Measurements from ENCODE around the gene TMEM108.
A peak's percentile ranks its signal among the peaks of the same experiment; 100 is the strongest.

The TMEM108 gene

DNA sequence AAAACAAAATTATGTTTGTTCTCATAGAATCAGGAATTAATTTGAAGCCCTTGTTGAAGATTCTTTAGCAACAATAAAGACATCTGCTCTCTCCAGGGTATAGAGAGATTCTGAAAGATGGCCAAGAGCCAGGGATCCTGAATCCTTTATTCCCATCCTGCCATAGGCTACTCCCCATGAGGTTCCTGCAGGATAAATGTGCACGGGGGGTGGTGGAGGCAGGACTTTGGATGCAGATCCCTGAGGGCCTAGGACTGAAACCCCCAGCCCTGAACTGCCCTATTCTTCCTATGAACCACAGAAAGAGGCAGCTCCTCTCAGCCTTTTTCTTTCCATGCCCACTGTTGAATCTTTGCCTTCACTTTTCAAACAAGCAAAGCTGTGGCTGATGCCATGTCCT, 17.1 kb downstream of the TMEM108 start:
- DNase-seq = peak in 1 of 2 experiments; percentile 14

- DNase-seq = no peak
These were observed 20.1 kb downstream of the TMEM108 start for GRCh38 chr3:133058243-133058642.

DNA sequence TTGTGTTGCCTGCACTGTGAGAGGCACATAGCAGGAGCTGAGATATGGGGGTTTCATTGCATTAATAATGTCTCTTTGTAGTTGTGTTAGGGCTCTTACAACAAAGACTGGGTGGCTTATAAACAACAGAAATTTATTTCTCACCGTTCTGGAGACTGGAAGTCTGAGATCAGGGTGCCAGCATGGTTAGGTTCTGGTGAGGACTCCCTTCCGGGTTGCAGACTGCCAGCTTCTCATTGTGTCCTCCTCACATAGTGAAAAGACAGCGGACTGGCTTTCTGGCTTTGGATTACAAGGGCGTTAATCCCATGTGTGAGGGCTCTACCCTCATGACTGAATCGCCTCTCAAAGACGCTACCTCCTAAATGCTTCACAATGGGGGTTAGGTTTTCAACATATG, 20.6 kb downstream of the TMEM108 start:
- no peak for DNase-seq

DNA sequence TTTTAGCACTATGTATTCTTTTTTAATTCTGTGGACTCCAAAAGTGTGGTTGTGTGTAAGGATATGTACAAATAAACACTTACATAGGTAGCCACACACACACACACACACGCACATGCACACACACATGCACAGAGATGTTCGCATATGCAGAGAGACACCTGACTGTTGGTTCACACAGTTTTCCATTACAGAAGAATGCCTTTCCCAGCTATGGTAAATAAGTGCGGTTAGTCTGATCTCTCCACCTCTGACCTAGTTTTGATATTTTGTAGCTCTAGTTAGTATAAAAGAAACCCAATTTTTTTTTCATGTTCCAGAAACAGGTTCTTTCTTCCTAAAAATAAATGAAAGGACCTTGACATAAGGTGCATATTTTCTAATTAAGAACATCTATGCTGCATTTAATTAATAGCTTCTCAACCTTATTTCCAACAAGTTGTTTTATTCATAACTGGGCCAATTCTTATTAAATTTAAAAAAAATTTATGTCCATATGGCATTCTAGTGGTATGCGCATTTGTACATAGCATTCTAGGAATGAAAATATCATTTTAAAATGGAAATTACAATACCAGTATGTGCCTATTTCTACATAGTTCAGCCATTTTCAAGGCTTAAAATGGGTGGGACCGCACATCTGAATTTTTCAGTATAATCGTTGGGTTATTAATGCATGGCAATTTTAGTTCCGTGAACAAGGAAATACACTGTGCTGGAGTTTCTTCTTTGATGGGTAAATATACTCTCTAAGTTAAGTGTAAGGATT, 27.2 kb downstream of the TMEM108 start:
- no peak for DNase-seq

- no peak for DNase-seq
These were observed 27.8 kb downstream of the TMEM108 start for GRCh38 chr3:133066026-133066425.

GRCh38 chr3:133069556-133070286, 31.5 kb downstream of the TMEM108 start:
- DNase-seq = no peak

DNA sequence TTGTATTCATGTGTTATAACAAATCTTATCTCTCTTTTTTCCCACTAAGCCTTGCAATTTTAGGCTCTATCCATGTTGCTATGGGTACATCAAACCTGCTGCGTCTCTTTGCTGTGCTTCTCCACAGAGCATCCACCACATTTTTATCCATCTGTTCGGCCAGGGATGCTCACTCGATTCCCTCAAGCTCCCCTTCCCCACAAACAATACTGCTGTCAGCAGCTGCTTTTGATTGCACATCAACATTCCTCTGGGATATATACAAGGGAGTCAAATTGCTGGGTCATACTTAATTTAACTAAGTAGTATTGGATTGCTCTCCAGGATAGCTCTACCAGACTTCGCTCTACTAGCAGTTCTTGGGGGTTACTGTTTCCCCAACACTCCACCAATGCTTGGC, 36.8 kb downstream of the TMEM108 start:
- DNase-seq = no peak

GRCh38 chr3:133077688-133078087, 39.5 kb downstream of the TMEM108 start:
- no peak for DNase-seq

GRCh38 chr3:133079621-133080020, 41.4 kb downstream of the TMEM108 start:
- DNase-seq = no peak

GRCh38 chr3:133081016-133081415, 42.8 kb downstream of the TMEM108 start:
- DNase-seq = no peak

GRCh38 chr3:133083395-133083794, 45.2 kb downstream of the TMEM108 start:
- no peak for DNase-seq

DNA sequence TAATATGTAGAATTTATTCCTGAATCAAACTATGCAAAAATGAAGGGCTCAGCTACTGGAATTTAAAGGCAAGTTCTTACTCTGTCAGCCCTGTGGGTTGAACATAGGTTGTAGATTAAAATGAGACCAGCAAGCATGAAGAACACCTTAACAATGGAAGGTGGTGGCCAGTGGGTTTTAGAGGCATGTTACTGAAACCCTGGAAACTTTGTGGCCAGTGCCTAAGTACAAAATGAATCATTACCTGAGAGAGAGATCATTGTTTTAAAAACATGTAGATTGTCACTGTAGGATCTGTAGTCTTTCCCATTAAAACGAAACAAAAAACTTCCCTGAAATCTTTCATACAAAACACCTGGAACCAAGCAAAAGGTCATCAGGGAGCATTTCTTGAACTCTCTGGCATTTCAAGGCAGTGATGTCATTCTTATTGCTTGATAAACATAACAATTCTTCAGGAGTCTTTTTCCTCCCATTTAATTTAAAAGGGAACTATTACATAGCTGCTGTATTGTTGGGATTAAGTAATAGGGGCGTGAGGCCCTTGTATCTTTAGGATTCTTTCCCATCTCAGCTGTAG, 51.8 kb downstream of the TMEM108 start:
- DNase-seq = no peak

GRCh38 chr3:133092681-133093080, 54.5 kb downstream of the TMEM108 start:
- no peak for DNase-seq

GRCh38 chr3:133093366-133093765, 55.2 kb downstream of the TMEM108 start:
- DNase-seq = no peak

DNA sequence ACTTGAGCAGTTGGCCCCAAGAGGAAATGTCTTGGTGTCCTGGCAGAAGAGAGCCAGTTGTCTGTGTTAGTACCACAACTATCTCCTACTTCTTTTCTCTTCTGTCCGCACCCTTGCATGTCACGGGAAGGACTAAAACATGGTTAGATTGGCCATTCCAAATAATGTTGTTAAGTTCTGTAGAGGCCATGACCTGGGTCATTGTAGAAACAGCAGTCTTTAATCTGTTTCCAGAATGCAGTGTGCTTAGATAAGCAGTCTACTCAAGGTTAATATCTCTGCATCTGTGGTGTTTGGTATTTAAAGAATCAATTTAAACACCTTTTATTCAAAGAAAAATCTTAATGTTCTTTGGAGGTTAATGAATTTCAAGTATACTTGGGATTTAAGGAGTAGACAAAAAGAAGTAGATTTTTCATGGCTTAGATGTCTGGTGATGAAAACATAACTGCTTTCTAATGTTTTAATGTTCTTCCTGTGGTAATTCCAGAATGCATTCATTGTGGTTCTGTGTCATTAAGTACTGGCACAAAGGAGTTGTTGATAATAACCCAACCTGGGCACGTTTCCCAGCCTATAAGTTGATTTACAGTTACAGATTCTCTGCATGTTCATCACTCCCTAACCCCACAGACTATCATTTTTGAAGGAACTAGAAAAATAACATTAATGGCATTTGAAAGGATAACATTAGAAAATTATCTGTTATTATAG, 58.9 kb downstream of the TMEM108 start:
- DNase-seq = no peak

DNA sequence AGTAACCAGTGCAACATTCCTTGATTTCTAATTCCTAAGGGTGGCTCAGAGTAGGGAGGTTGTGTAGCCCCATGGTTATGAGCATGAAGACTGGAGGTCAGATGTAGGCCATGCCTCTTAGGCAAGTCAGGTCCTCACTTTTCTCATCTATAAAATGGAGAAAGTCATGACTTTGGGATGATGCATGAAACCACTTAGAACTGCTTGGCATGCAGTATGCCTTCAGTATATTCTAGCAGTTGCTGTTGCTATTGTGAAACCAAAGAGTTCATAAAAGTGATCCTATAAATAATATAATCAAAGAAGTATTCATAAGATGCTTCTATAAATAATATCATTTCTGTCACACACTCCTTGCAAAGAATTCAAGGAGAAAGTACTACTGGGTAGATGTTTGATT, 65.5 kb downstream of the TMEM108 start:
- no peak for DNase-seq

DNA sequence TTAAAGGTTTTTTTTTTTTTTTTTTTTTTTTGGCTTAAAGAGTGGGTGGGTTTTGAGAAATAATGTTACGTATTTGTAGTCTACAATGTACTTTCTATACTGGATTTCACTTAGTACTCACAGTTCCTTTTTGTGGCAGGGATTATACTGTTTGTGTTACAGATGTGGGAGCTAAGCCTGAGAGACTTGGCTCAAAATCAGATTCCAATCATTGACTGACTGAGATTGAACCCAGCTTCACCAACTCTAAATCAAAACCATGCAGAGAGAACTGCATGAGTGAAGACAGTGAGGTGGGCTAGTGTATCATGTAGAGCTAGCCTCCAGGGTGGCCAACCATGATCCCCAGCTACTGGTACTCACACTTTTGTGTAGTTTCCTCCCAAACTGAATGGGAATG, 68.0 kb downstream of the TMEM108 start:
- no peak for DNase-seq

- no peak for DNase-seq
These were observed 74.5 kb downstream of the TMEM108 start for GRCh38 chr3:133112666-133113065.

GRCh38 chr3:133113526-133113925, 75.3 kb downstream of the TMEM108 start:
- no peak for DNase-seq

GRCh38 chr3:133113927-133114597, 75.9 kb downstream of the TMEM108 start:
- peak in 1 of 2 experiments; percentile 4 for DNase-seq

DNA sequence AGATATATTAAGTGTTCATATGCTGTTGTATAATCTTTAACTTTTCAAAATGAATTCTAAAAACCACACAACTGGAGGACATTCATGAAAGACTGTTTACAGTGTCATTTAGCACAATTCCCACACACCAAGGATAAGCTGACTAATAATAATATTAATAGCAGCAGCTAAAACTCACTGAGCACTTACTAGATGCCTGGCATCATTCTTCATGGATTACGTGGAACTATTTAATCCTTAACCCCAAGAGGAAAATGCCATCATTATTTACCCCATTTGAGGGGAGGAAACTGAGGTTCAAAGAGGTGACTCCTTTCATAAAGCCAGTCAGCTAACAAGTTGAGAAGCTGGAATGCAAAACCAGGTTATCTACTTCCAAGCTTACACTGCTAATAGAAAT, 77.0 kb downstream of the TMEM108 start:
- DNase-seq = no peak

- DNase-seq = peak in 1 of 2 experiments; percentile 10
These were observed 79.2 kb downstream of the TMEM108 start for GRCh38 chr3:133117342-133117741.

- DNase-seq = no peak
These were observed 81.0 kb downstream of the TMEM108 start for GRCh38 chr3:133119176-133119575.
